Activated CD4-positive, alpha-beta memory T cell treated with anti-CD3 and anti-CD28 coated beads, Interleukin-2, amount 10 ng/mL, durations not matched to agents 7 days and 5 days (primary cell): ENCODE measurements around the gene CIB2. TPM values are rescaled to one million over a fixed set of nuclear protein-coding genes. Genes with fewer than 3 reads are reported as not detected.

Experiments
- CTCF ChIA-PET: fragments of 350-600 bp; sonication (Branson Sonifier 250); formaldehyde crosslinking; loops from one replicate; lab custom pipeline; 2021; ENCODE audit warnings: antibody characterized with exemption, inconsistent platforms; lab: Charles Lee
- POLR2A ChIA-PET: fragments of 350-600 bp; sonication (Branson Sonifier 250); formaldehyde crosslinking; loops from one replicate; lab custom pipeline; 2021; ENCODE audit warnings: antibody characterized with exemption; lab: Charles Lee
- DNase-seq: peaks from one replicate; pipeline ENCODE4 v3.0.0-alpha.2; 2020
- H3K27ac Mint-ChIP-seq: one replicate; pipeline ENCODE4 v1.8.0; 2021; ENCODE audit warnings: mild to moderate bottlenecking, mixed read lengths
- H3K27me3 Mint-ChIP-seq: one replicate; pipeline ENCODE4 v1.8.0; 2021; ENCODE audit warnings: mixed read lengths
- H3K36me3 Mint-ChIP-seq: one replicate; pipeline ENCODE4 v1.8.0; 2021; ENCODE audit warnings: low read depth, mixed read lengths
- H3K4me1 Mint-ChIP-seq: one replicate; pipeline ENCODE4 v1.8.0; 2021; ENCODE audit warnings: mixed read lengths
- H3K4me3 Mint-ChIP-seq: one replicate; pipeline ENCODE4 v1.8.0; 2021; ENCODE audit warnings: mild to moderate bottlenecking, mixed read lengths
- H3K9me3 Mint-ChIP-seq: one replicate; pipeline ENCODE4 v1.8.0; 2021; ENCODE audit warnings: mixed read lengths
- total RNA-seq, 2 experiments: library from RNA; stranded (reverse); gene quantifications; one replicate each; pipeline ENCODE4 v1.2.3, GENCODE V29; 2021

The CIB2 gene
- total RNA-seq, 2 experiments from 2014 or later: 0.91 to 1.1 TPM

GRCh38 chr15:78057803-78058202 lies 73.4 kb downstream of the CIB2 start:
- Mint-ChIP-seq H3K9me3 (no peaks in the 10 kb centered on the region), H3K4me1 (peaks cover 79% of the 10 kb centered on the region), H3K4me3 (no peak overlapping the region), H3K27me3 (no peaks in the 10 kb centered on the region), H3K27ac (peak overlapping the region; percentile 61), H3K36me3 (peaks cover 35% of the 10 kb centered on the region)
- POLR2A ChIA-PET: interaction anchor here (13.2 kb wide), 1 partner anchor 13 kb away, joined by 202 read pairs; no protein-coding TSS in a partner anchor
- no peak for DNase-seq
- CTCF ChIA-PET: interaction anchor here (1.5 to 13.7 kb wide), 2 partner anchors 12 to 51 kb away, joined by 4 to 125 read pairs; no protein-coding TSS in a partner anchor

- Mint-ChIP-seq H3K27me3 (no peaks in the 10 kb centered on the region), H3K9me3 (no peaks in the 10 kb centered on the region), H3K4me3 (no peak overlapping the region), H3K27ac (peak overlapping the region; percentile 61), H3K4me1 (peaks cover 82% of the 10 kb centered on the region), H3K36me3 (peaks cover 45% of the 10 kb centered on the region)
- no peak for DNase-seq
- CTCF ChIA-PET: interaction anchor here (1.4 to 13.7 kb wide), 3 partner anchors 12 to 52 kb away, joined by 3 to 125 read pairs (median 6); no protein-coding TSS in a partner anchor
- POLR2A ChIA-PET: interaction anchor here (1.0 to 13.2 kb wide), 5 partner anchors 9 to 20 kb away, joined by 3 to 202 read pairs (median 5); no protein-coding TSS in a partner anchor
These were observed 74.5 kb downstream of the CIB2 start for GRCh38 chr15:78056714-78057269.

GRCh38 chr15:78055919-78056713 lies 75.1 kb downstream of the CIB2 start:
- Mint-ChIP-seq H3K9me3 (no peaks in the 10 kb centered on the region), H3K4me3 (peak overlapping the region; percentile 34), H3K27ac (peak overlapping the region; percentile 61), H3K36me3 (peaks cover 51% of the 10 kb centered on the region), H3K4me1 (peaks cover 87% of the 10 kb centered on the region), H3K27me3 (no peaks in the 10 kb centered on the region)
- no peak for DNase-seq
- ChIA-PET POLR2A (interaction anchor here (1.0 to 13.2 kb wide), 5 partner anchors 8 to 19 kb away, joined by 3 to 202 read pairs (median 5); no protein-coding TSS in a partner anchor), CTCF (interaction anchor here (1.4 to 13.7 kb wide), 3 partner anchors 11 to 52 kb away, joined by 3 to 125 read pairs (median 6); no protein-coding TSS in a partner anchor)

GRCh38 chr15:78054966-78055365 lies 76.3 kb downstream of the CIB2 start:
- Mint-ChIP-seq H3K4me3 (no peak overlapping the region), H3K27me3 (no peaks in the 10 kb centered on the region), H3K36me3 (peaks cover 56% of the 10 kb centered on the region), H3K4me1 (peaks cover 95% of the 10 kb centered on the region), H3K9me3 (no peaks in the 10 kb centered on the region), H3K27ac (peak overlapping the region; percentile 56)
- no peak for DNase-seq
- ChIA-PET CTCF (interaction anchor here (13.7 kb wide), 1 partner anchor 15 kb away, joined by 125 read pairs; no protein-coding TSS in a partner anchor), POLR2A (interaction anchor here (2.0 to 13.2 kb wide), 3 partner anchors 10 to 18 kb away, joined by 5 to 202 read pairs (median 157); no protein-coding TSS in a partner anchor)

Other genes starting within 250 kb of the CIB2 start
- 100 to 1,000 TPM in 1 of 2 experiments, 10 to 100 TPM in 1; 97.1 to 101 TPM for gene TBC1D2B, start 53.7 kb downstream of the CIB2 start, total RNA-seq
- gene SH2D7, start 38.9 kb downstream of the CIB2 start, total RNA-seq: not detected
- 10 to 100 TPM; 73.5 to 85.0 TPM for gene IDH3A, start 17.9 kb upstream of the CIB2 start, total RNA-seq
- gene ACSBG1, start 103.1 kb upstream of the CIB2 start, total RNA-seq: not detected
- gene DNAJA4, start 133.1 kb upstream of the CIB2 start, total RNA-seq: 10 to 100 TPM; 27.7 to 30.9 TPM
- gene SKIC8, start 168.2 kb upstream of the CIB2 start, total RNA-seq: 10 to 100 TPM; 35.4 to 35.7 TPM
- gene CRABP1, start 208.9 kb upstream of the CIB2 start, total RNA-seq: not detected